Measurements from ENCODE around the gene SNRNP70. TPM values are rescaled to one million over a fixed set of nuclear protein-coding genes. Genes with fewer than 3 reads are reported as not detected.

Gene SNRNP70
- polyA plus RNA-seq, 1 donor (not counting 4 experiments of a cell fraction or from before 2014, with no cell fraction given): 149 TPM

- no peak for DNase-seq (ENCODE audit: low read depth, low spot score)
- peak; percentile 37 to 71 (median 44) for TF ChIP-seq CTCF (optimal IDR thresholded peaks at IDR 0.05 in 1 of 3, IDR thresholded peaks at IDR 0.05 in 1 of 3, conservative IDR thresholded peaks at IDR 0.05 in 1 of 3; ENCODE audit: extremely low read depth in 1 of 3, insufficient read depth in 2 of 3, low read length in 3 of 3)
- TF ChIP-seq EZH2 (IDR thresholded peaks at IDR 0.05; ENCODE audit: low read length): no peak
- H3K27ac ChIP-seq (ENCODE audit: control insufficient read depth, insufficient read depth, low read length): no peak within 1 kb of the TSS
- peak within 1 kb of the TSS; percentile 66 for H2AFZ ChIP-seq (ENCODE audit: control insufficient read depth, low read length)
- H3K27me3 ChIP-seq (ENCODE audit: control insufficient read depth, extremely low read depth, insufficient read depth, low read length): no peaks in the 10 kb centered on the region
- peaks cover 4% of the 10 kb centered on the region in 2 experiments for H3K36me3 ChIP-seq (ENCODE audit: control insufficient read depth in 2 of 2, extremely low read depth in 1 of 2, insufficient read depth in 2 of 2, low read length in 2 of 2)
- peak within 1 kb of the TSS; percentile 60 for H3K9ac ChIP-seq (ENCODE audit: control insufficient read depth, extremely low read depth, insufficient read depth, low read length)
- H3K9me1 ChIP-seq (ENCODE audit: control insufficient read depth, extremely low read depth, insufficient read depth, low read length): no peaks in the 10 kb centered on the region
- H3K4me3 ChIP-seq (ENCODE audit: control insufficient read depth in 2 of 3, extremely low read depth in 1 of 3, insufficient read depth in 2 of 3, low read depth in 1 of 3, low read length in 3 of 3): peak within 1 kb of the TSS; percentile 64 to 73 (median 70)
- dilution Hi-C loops (cut with MboI; ENCODE audit: extremely low pct_ligation_motif_present, low sequenced_read_pairs): no loop called here
- no peak for FAIRE-seq
- H3K4me1 ChIP-seq (ENCODE audit: control insufficient read depth, extremely low read depth, insufficient read depth, low read length): peaks cover 14% of the 10 kb centered on the region
- H3K9me3 ChIP-seq (ENCODE audit: control insufficient read depth, low read depth, low read length): no peaks in the 10 kb centered on the region
- no peaks in the 10 kb centered on the region for H4K20me1 ChIP-seq (ENCODE audit: control insufficient read depth, extremely low read depth, insufficient read depth, low read length)
- H3K79me2 ChIP-seq (ENCODE audit: control insufficient read depth, insufficient read depth, low read length): no peaks in the 10 kb centered on the region
- peak within 1 kb of the TSS; percentile 95 for H3K4me2 ChIP-seq (ENCODE audit: control insufficient read depth, extremely low read depth, insufficient read depth, low read depth, low read length)
Observed at GRCh38 chr19:49113762-49114629, 28.7 kb downstream of the SNRNP70 start, which contains the start of gene LIN7B. TSS of gene LIN7B (plus strand) at chr19:49114370. CDS start at chr19:49114405, 35 bp downstream.

GRCh38 chr19:49114630-49115363 lies 29.5 kb downstream of the SNRNP70 start:
- FAIRE-seq (no peak), DNase-seq (ENCODE audit: low read depth, low spot score) (no peak)
- H3K27ac ChIP-seq (ENCODE audit: control insufficient read depth, insufficient read depth, low read length): no peak overlapping the region
- no peaks in the 10 kb centered on the region for H3K9me1 ChIP-seq (ENCODE audit: control insufficient read depth, extremely low read depth, insufficient read depth, low read length)
- peaks cover 14% of the 10 kb centered on the region for H3K4me1 ChIP-seq (ENCODE audit: control insufficient read depth, extremely low read depth, insufficient read depth, low read length)
- H3K79me2 ChIP-seq (ENCODE audit: control insufficient read depth, insufficient read depth, low read length): no peaks in the 10 kb centered on the region
- H3K36me3 ChIP-seq (ENCODE audit: control insufficient read depth in 2 of 2, extremely low read depth in 1 of 2, insufficient read depth in 2 of 2, low read length in 2 of 2): peaks cover 0 to 2% of the 10 kb centered on the region in 2 experiments
- TF ChIP-seq CTCF (optimal IDR thresholded peaks at IDR 0.05 in 1 of 3, IDR thresholded peaks at IDR 0.05 in 1 of 3, conservative IDR thresholded peaks at IDR 0.05 in 1 of 3; ENCODE audit: extremely low read depth in 1 of 3, insufficient read depth in 2 of 3, low read length in 3 of 3): no peak
- no peak for TF ChIP-seq EZH2 (IDR thresholded peaks at IDR 0.05; ENCODE audit: low read length)
- H3K9me3 ChIP-seq (ENCODE audit: control insufficient read depth, low read depth, low read length): no peaks in the 10 kb centered on the region
- H3K4me3 ChIP-seq (ENCODE audit: control insufficient read depth in 2 of 3, extremely low read depth in 1 of 3, insufficient read depth in 2 of 3, low read depth in 1 of 3, low read length in 3 of 3): peak overlapping the region; percentile 64 to 73 (median 70)
- H4K20me1 ChIP-seq (ENCODE audit: control insufficient read depth, extremely low read depth, insufficient read depth, low read length): no peaks in the 10 kb centered on the region
- no peaks in the 10 kb centered on the region for H3K27me3 ChIP-seq (ENCODE audit: control insufficient read depth, extremely low read depth, insufficient read depth, low read length)
- dilution Hi-C loops (cut with MboI; ENCODE audit: extremely low pct_ligation_motif_present, low sequenced_read_pairs): no loop called here
- peak overlapping the region; percentile 66 for H2AFZ ChIP-seq (ENCODE audit: control insufficient read depth, low read length)
- H3K9ac ChIP-seq (ENCODE audit: control insufficient read depth, extremely low read depth, insufficient read depth, low read length): peak overlapping the region; percentile 60
- peak overlapping the region; percentile 84 for H3K4me2 ChIP-seq (ENCODE audit: control insufficient read depth, extremely low read depth, insufficient read depth, low read depth, low read length)

All from keratinocyte (primary cell).